ENCODE results near the gene ARF6. TPM values are rescaled to one million over a fixed set of nuclear protein-coding genes. Genes with fewer than 3 reads are reported as not detected.

ARF6 gene
- total and polyA plus RNA-seq, 10 of the 15 experiments (the other 5 are each of a cell fraction or from before 2014, with no cell fraction given): 46.8 to 128 (median 71.9) TPM

GRCh38 chr14:49892636-49893308 lies at the start of gene ARF6 (continued):
- TF ChIP-seq ZBTB4 (CRISPR knock-in tag; IDR thresholded peaks at IDR 0.05): no peak
- no peak for TF ChIP-seq BMI1 (IDR thresholded peaks at IDR 0.05; ENCODE audit: borderline replicate concordance)
- peak; percentile 34; the same call in 1 of the 2 replicates for TF ChIP-seq REST (IDR thresholded peaks at IDR 0.05; ENCODE audit: low read depth, low read length)
- TF ChIP-seq, protein P1, sequence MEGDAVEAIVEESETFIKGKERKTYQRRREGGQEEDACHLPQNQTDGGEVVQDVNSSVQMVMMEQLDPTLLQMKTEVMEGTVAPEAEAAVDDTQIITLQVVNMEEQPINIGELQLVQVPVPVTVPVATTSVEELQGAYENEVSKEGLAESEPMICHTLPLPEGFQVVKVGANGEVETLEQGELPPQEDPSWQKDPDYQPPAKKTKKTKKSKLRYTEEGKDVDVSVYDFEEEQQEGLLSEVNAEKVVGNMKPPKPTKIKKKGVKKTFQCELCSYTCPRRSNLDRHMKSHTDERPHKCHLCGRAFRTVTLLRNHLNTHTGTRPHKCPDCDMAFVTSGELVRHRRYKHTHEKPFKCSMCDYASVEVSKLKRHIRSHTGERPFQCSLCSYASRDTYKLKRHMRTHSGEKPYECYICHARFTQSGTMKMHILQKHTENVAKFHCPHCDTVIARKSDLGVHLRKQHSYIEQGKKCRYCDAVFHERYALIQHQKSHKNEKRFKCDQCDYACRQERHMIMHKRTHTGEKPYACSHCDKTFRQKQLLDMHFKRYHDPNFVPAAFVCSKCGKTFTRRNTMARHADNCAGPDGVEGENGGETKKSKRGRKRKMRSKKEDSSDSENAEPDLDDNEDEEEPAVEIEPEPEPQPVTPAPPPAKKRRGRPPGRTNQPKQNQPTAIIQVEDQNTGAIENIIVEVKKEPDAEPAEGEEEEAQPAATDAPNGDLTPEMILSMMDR (IDR thresholded peaks at IDR 0.05 in 2 of 3, conservative IDR thresholded peaks at IDR 0.05 in 1 of 3; ENCODE audit: control insufficient read depth in 2 of 3, extremely low read depth in 1 of 3, insufficient read depth in 1 of 3, low read depth in 3 of 3, low read length in 3 of 3): peak in 2 of 3 experiments; percentile 15 to 29; a peak in 1 of 6 replicates
- peak; percentile 92 for TF ChIP-seq POLR2A (IDR thresholded peaks at IDR 0.05; ENCODE audit: low read depth, low read length)
- no peak for TF ChIP-seq E2F4 (IDR thresholded peaks at IDR 0.05; ENCODE audit: low read depth, low read length)
- TF ChIP-seq, protein P2, sequence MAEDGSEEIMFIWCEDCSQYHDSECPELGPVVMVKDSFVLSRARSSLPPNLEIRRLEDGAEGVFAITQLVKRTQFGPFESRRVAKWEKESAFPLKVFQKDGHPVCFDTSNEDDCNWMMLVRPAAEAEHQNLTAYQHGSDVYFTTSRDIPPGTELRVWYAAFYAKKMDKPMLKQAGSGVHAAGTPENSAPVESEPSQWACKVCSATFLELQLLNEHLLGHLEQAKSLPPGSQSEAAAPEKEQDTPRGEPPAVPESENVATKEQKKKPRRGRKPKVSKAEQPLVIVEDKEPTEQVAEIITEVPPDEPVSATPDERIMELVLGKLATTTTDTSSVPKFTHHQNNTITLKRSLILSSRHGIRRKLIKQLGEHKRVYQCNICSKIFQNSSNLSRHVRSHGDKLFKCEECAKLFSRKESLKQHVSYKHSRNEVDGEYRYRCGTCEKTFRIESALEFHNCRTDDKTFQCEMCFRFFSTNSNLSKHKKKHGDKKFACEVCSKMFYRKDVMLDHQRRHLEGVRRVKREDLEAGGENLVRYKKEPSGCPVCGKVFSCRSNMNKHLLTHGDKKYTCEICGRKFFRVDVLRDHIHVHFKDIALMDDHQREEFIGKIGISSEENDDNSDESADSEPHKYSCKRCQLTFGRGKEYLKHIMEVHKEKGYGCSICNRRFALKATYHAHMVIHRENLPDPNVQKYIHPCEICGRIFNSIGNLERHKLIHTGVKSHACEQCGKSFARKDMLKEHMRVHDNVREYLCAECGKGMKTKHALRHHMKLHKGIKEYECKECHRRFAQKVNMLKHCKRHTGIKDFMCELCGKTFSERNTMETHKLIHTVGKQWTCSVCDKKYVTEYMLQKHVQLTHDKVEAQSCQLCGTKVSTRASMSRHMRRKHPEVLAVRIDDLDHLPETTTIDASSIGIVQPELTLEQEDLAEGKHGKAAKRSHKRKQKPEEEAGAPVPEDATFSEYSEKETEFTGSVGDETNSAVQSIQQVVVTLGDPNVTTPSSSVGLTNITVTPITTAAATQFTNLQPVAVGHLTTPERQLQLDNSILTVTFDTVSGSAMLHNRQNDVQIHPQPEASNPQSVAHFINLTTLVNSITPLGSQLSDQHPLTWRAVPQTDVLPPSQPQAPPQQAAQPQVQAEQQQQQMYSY (CRISPR knock-in tag; IDR thresholded peaks at IDR 0.05): no peak
- TF ChIP-seq ZNF384 (IDR thresholded peaks at IDR 0.05; ENCODE audit: borderline replicate concordance, low read depth, low read length): no peak
- no peak for TF ChIP-seq PAX8 (IDR thresholded peaks at IDR 0.05)
- TF ChIP-seq, protein P3, sequence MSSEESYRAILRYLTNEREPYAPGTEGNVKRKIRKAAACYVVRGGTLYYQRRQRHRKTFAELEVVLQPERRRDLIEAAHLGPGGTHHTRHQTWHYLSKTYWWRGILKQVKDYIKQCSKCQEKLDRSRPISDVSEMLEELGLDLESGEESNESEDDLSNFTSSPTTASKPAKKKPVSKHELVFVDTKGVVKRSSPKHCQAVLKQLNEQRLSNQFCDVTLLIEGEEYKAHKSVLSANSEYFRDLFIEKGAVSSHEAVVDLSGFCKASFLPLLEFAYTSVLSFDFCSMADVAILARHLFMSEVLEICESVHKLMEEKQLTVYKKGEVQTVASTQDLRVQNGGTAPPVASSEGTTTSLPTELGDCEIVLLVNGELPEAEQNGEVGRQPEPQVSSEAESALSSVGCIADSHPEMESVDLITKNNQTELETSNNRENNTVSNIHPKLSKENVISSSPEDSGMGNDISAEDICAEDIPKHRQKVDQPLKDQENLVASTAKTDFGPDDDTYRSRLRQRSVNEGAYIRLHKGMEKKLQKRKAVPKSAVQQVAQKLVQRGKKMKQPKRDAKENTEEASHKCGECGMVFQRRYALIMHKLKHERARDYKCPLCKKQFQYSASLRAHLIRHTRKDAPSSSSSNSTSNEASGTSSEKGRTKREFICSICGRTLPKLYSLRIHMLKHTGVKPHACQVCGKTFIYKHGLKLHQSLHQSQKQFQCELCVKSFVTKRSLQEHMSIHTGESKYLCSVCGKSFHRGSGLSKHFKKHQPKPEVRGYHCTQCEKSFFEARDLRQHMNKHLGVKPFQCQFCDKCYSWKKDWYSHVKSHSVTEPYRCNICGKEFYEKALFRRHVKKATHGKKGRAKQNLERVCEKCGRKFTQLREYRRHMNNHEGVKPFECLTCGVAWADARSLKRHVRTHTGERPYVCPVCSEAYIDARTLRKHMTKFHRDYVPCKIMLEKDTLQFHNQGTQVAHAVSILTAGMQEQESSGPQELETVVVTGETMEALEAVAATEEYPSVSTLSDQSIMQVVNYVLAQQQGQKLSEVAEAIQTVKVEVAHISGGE (CRISPR knock-in tag; IDR thresholded peaks at IDR 0.05): 0 out of 2 replicates have a peak, but pooled peaks have one; percentile 6
